ENCODE measurements around the gene FNBP1. TPM values are rescaled to one million over a fixed set of nuclear protein-coding genes. Genes with fewer than 3 reads are reported as not detected.
"Not testable (repeated sequence)": the region's sequence is repeated elsewhere in the genome, so short reads cannot be mapped to it uniquely, and the experiment has no call there.

Gene FNBP1
- total RNA-seq, 1 donor from 2014 or later = 12.1 TPM

DNA sequence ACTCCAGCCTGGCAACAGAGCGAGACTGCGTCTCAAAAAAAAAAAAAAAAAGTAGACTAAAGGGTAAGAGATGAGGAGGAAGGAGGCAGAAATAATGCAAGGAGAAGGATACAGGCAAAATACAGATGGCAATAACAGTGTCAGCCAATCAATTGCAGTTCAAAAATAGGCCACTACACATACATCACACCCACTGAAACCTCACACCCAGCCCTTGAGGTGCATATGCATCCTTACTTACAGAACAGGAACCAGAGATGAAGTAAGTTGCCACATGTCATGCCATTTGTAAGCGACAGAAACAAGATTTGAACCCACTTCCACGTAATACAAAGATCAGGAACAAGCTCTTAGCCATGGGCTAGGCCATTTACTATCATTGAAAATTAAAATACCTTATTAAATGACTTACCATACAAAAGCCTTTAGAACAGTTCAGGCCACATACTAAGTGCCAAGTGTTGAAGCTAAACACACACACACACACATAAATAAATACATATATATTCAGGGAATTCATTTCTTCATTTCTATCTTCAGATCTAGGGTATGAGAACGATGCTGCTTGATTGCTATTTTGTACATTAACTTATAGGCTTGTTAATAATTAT is 98.4 kb downstream of the FNBP1 start:
- TF ChIP-seq, protein P1, sequence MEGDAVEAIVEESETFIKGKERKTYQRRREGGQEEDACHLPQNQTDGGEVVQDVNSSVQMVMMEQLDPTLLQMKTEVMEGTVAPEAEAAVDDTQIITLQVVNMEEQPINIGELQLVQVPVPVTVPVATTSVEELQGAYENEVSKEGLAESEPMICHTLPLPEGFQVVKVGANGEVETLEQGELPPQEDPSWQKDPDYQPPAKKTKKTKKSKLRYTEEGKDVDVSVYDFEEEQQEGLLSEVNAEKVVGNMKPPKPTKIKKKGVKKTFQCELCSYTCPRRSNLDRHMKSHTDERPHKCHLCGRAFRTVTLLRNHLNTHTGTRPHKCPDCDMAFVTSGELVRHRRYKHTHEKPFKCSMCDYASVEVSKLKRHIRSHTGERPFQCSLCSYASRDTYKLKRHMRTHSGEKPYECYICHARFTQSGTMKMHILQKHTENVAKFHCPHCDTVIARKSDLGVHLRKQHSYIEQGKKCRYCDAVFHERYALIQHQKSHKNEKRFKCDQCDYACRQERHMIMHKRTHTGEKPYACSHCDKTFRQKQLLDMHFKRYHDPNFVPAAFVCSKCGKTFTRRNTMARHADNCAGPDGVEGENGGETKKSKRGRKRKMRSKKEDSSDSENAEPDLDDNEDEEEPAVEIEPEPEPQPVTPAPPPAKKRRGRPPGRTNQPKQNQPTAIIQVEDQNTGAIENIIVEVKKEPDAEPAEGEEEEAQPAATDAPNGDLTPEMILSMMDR (IDR thresholded peaks at IDR 0.05; ENCODE audit: insufficient read depth, low read length, poor library complexity, severe bottlenecking) = no peak
- Histone ChIP-seq H3K4me3 (ENCODE audit: low read depth, low read length) (no peak overlapping the region), H3K36me3 (ENCODE audit: control insufficient read depth, insufficient read depth, low read length) (no peaks in the 10 kb centered on the region), H3K27me3 (ENCODE audit: control insufficient read depth, insufficient read depth, low read length) (no peaks in the 10 kb centered on the region)
- no peak for DNase-seq (ENCODE audit: low read depth)

DNA sequence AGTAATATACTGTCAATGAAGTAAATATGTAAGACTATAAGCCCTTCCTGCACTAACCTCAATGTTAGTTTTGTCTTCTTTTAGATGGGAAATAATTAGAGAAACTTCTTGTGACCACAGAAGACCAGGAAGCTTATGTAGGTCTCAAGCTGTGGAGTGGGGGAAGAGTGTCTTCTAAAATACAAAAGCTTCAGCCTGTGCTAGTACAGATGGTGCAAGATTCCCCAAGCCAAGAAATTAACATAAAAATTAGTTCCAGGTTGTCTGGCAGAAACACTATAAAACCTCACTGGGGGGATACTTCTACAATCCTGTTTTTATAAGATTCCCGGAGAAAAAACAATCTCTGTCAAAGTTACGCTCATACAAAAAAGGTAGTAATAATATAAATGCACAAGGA is 103.6 kb downstream of the FNBP1 start:
- DNase-seq (ENCODE audit: low read depth) = no peak
- Histone ChIP-seq H3K4me3 (ENCODE audit: low read depth, low read length) (no peak overlapping the region), H3K36me3 (ENCODE audit: control insufficient read depth, insufficient read depth, low read length) (no peaks in the 10 kb centered on the region), H3K27me3 (ENCODE audit: control insufficient read depth, insufficient read depth, low read length) (no peaks in the 10 kb centered on the region)
- TF ChIP-seq, protein P1 (IDR thresholded peaks at IDR 0.05; ENCODE audit: insufficient read depth, low read length, poor library complexity, severe bottlenecking) = no peak

DNA sequence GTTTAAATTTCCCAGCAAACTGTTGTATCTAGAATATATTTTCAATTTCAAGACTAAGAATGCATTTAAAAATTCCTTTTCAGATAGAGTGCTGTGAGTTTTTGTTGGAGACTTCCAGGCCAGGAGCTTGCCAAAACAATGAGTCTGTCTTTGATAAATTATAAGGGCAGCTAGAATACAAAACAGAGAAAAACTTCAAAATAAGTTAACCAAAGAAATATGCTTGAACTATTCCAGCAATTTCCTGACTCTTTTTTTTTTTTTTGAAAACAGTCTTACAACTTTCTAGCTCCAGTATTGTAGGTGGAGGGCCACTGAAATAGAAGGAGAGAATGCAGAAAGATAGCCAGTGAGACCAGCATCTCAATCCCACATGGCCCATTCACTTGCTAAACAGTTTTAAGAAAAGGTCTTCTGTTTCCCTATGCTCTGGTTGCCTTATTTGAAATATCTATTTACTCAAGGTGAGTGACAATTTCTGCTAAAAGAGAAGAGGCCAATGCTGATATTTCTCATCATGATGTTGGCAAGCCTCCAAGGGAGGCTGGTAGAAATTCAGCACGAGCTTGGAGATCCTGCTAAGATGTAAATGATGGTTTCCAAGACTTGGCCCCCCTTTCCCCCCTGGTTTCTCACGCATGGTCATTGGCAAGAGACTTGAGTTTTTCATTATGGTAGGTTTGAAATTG is 104.6 kb downstream of the FNBP1 start:
- Histone ChIP-seq H3K4me3 (ENCODE audit: low read depth, low read length) (no peak overlapping the region), H3K27me3 (ENCODE audit: control insufficient read depth, insufficient read depth, low read length) (no peaks in the 10 kb centered on the region), H3K36me3 (ENCODE audit: control insufficient read depth, insufficient read depth, low read length) (no peaks in the 10 kb centered on the region)
- TF ChIP-seq, protein P1 (IDR thresholded peaks at IDR 0.05; ENCODE audit: insufficient read depth, low read length, poor library complexity, severe bottlenecking) = no peak
- no peak for DNase-seq (ENCODE audit: low read depth)

DNA sequence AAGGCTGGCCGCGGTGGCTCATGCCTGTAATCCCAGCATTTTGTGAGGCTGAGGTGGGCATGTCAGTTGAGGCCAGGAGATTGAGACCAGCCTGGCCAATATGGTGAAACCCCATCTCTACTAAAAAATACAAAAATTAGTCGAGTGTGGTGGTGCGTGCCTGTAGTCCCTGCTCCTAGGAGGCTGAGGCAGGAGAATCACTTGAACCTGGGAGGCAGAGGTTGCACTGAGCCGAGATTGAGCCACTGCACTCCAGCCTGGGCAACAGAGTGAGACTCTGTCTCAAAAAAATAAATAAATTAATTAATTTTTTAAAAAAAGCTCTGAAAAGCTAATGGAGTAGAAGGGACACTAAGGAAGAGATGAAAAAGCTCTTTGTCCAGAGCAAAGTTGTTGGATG is 105.1 kb downstream of the FNBP1 start:
- not testable (repeated sequence) for H3K36me3 ChIP-seq (ENCODE audit: control insufficient read depth, insufficient read depth, low read length); DNase-seq (ENCODE audit: low read depth); H3K27me3 ChIP-seq (ENCODE audit: control insufficient read depth, insufficient read depth, low read length); H3K4me3 ChIP-seq (ENCODE audit: low read depth, low read length)

DNA sequence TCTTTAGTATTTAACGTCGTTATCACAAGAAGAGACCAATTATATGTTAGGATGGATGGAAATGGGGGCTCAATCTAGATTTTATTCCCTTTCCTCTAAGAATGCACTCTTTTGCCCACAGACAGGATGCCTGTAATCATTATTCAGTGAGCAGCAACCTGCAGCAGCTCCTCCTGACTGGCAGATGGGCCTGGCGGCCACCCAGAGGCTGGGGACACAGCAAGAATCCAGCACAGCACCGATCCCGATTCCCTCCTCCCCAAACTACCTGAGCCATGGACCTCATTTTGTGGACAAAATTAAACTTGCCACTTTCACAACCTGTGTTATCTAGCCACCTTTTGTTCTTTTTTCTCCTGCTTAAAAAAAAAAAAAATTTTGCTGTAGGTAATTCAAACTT is 106.8 kb downstream of the FNBP1 start:
- TF ChIP-seq, protein P1 (IDR thresholded peaks at IDR 0.05; ENCODE audit: insufficient read depth, low read length, poor library complexity, severe bottlenecking) = no peak
- Histone ChIP-seq H3K36me3 (ENCODE audit: control insufficient read depth, insufficient read depth, low read length) (no peaks in the 10 kb centered on the region), H3K4me3 (ENCODE audit: low read depth, low read length) (no peak overlapping the region), H3K27me3 (ENCODE audit: control insufficient read depth, insufficient read depth, low read length) (no peaks in the 10 kb centered on the region)
- DNase-seq (ENCODE audit: low read depth) = no peak

DNA sequence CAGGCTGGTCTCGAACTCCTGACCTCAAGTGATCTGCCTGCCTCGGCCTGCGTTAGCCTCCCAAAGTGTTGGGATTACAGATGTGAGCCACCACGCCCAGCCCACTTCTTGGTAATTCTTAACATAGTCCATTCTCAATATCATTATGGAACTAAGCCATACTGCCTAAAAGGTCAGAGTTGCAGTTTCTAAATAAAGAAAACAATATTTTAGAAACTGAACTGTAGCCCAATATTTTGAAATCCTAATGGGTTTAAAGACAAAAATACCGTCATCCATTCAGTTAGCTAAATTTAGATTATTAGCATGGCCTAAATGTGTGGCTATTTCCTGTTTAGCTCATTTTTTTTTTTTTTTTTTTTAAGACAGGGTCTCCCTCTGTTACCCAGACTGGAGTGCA is 108.2 kb downstream of the FNBP1 start:
- TF ChIP-seq, protein P1 (IDR thresholded peaks at IDR 0.05; ENCODE audit: insufficient read depth, low read length, poor library complexity, severe bottlenecking) = no peak
- H3K36me3 ChIP-seq (ENCODE audit: control insufficient read depth, insufficient read depth, low read length) = no peaks in the 10 kb centered on the region
- no peak for DNase-seq (ENCODE audit: low read depth)
- no peak overlapping the region for H3K4me3 ChIP-seq (ENCODE audit: low read depth, low read length)
- no peaks in the 10 kb centered on the region for H3K27me3 ChIP-seq (ENCODE audit: control insufficient read depth, insufficient read depth, low read length)
